Tibial nerve (tissue), 4 donors: Measurements from ENCODE around the gene MRPL9. TPM values are rescaled to one million over a fixed set of nuclear protein-coding genes. Genes with fewer than 3 reads are reported as not detected.

Experiments
- DNase-seq, 2 donors: peaks; one replicate each; pipeline ENCODE4 v3.0.0-alpha.2; 2019; ENCODE audit warnings: low spot score in 2 of 2
- H3K27ac ChIP-seq, 4 donors: fragments of 200-600 bp; sonication (generic) in 3 of 4; one replicate each; pipeline ENCODE4 v1.5.1; 2017 to 2019; ENCODE audit warnings: mild to moderate bottlenecking in 1 of 4
- H3K27me3 ChIP-seq, 2 donors: fragments of 200-600 bp; sonication (generic) in 1 of 2; one replicate each; pipeline versions ENCODE4 v1.5.1 to v1.6.0; 2017 to 2019
- H3K36me3 ChIP-seq, 3 donors: fragments of 200-600 bp; sonication (generic); one replicate each; pipeline ENCODE4 v1.5.1; 2018 to 2019
- H3K4me1 ChIP-seq, 4 donors: fragments of 200-600 bp; sonication (generic) in 3 of 4; one replicate each; pipeline ENCODE4 v1.5.1; 2017 to 2019
- H3K4me3 ChIP-seq, 4 donors: fragments of 200-600 bp; sonication (generic) in 3 of 4; one replicate each; pipeline ENCODE4 v1.5.1; 2017 to 2019; ENCODE audit warnings: mild to moderate bottlenecking in 1 of 4, moderate library complexity in 1 of 4
- H3K9me3 ChIP-seq, 4 donors: fragments of 200-600 bp; sonication (generic) in 3 of 4; one replicate each; pipeline ENCODE4 v1.5.1; 2017 to 2019
- EP300 ChIP-seq, 2 donors: sonication (generic); formaldehyde crosslinking; IDR thresholded peaks; one replicate each; pipeline ENCODE4 v1.6.1; 2017; ENCODE audit warnings: antibody characterized with exemption in 2 of 2, mild to moderate bottlenecking in 1 of 2
- POLR2A ChIP-seq, 2 donors: fragments of 450-650 bp; IDR thresholded peaks; one replicate each; pipeline ENCODE4 v1.6.1; 2017; ENCODE audit warnings: antibody characterized with exemption in 2 of 2, mild to moderate bottlenecking in 2 of 2, moderate library complexity in 2 of 2
- WGBS, 2 donors: methylation state at CpG; one replicate each; pipeline ENCODE4 v1.1.5; 2018; 5-methylcytosine and 5-hydroxymethylcytosine counted together
- total RNA-seq, 4 donors: library from RNA; depleted of rRNA; stranded (reverse); fragments of >200 nt; gene quantifications; one replicate each; pipeline ENCODE4 v1.1.0, GENCODE V29; 2016
- TF ChIP-seq, protein P1 (sequence below), 5 experiments: fragments of 200-600 bp in 3 of 5; fragments of 450-650 bp in 2 of 5; sonication (generic) in 3 of 5; IDR thresholded peaks; one replicate each; pipeline ENCODE4 v1.5.1; 2016 to 2019; ENCODE audit warnings: antibody characterized with exemption in 5 of 5, mild to moderate bottlenecking in 3 of 5, moderate library complexity in 2 of 5

Gene MRPL9
- total RNA-seq, 4 donors from 2014 or later, result 47.1 to 74.1 (median 58.7) TPM

DNA sequence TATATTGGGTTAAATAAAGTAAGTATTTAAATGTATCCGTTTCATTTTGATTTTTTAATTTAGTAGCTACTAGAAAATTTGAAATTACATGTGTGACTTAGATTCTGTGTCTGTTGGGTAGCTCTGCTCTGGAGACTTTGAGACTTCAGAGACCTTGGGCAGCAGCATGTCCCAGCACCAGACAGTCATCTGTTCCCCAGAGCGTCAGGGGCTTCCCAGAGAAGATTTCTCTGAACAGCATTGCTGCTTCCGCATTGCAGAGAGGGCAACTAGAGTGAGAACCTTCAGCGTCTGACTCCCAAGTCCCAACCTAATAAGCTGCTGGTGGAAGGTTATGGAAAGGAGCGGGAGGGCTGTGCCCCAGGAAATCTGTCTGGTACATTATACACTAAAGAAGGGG, 35.3 kb upstream of the MRPL9 start:
- no peak overlapping the region for H3K4me3 ChIP-seq
- no peaks in the 10 kb centered on the region for H3K9me3 ChIP-seq
- peaks cover 0 to 11% (median 0%) of the 10 kb centered on the region in 3 donors for H3K36me3 ChIP-seq
- no peaks in the 10 kb centered on the region for H3K4me1 ChIP-seq
- no peak overlapping the region for H3K27ac ChIP-seq
- no peak for DNase-seq
- TF ChIP-seq, protein P1, sequence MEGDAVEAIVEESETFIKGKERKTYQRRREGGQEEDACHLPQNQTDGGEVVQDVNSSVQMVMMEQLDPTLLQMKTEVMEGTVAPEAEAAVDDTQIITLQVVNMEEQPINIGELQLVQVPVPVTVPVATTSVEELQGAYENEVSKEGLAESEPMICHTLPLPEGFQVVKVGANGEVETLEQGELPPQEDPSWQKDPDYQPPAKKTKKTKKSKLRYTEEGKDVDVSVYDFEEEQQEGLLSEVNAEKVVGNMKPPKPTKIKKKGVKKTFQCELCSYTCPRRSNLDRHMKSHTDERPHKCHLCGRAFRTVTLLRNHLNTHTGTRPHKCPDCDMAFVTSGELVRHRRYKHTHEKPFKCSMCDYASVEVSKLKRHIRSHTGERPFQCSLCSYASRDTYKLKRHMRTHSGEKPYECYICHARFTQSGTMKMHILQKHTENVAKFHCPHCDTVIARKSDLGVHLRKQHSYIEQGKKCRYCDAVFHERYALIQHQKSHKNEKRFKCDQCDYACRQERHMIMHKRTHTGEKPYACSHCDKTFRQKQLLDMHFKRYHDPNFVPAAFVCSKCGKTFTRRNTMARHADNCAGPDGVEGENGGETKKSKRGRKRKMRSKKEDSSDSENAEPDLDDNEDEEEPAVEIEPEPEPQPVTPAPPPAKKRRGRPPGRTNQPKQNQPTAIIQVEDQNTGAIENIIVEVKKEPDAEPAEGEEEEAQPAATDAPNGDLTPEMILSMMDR (IDR thresholded peaks at IDR 0.05), result no peak
- TF ChIP-seq POLR2A (IDR thresholded peaks at IDR 0.05), result no peak
- TF ChIP-seq EP300 (IDR thresholded peaks at IDR 0.05), result no peak
- 85 to 87% methylated on average over 5 of the region's 5 CpGs for WGBS, 2 donors
- peaks cover 0 to 34% of the 10 kb centered on the region in 2 donors for H3K27me3 ChIP-seq

DNA sequence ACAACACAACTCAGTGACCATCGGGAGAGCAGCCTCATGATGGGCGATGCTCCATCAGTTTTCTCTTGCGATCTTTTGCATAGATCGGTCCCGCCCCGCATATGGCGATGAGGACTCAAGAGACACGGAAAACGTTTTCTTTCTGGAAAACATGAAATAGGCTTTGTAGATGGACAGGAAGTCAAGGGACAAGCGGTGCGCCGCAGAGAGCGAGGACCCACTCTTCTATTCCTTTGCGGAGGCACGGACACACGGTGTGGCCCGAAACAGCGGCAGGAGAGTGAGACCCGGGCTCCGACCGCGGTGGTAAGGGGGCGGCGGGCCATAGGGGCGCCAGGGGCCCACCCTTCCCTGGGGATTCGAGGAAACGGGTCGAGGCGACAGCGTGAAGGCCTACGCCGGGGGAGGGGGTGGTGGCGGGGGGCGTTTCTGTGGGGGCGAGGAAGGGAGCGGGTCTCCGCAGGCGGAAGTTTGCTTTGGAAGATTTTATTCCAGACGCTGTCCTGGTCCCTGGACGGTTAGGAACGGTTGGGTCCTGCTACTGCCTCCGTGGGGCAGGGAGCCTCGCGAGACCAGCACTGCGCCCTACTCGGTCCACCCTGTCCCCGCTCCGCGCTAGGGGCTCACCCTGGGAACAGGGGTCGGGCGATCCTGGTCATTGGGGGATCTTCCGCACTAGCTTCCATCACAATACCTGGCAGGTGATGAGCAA, 27.8 kb upstream of the MRPL9 start:
- 0% methylated on average over 46 to 50 of the region's 52 CpGs for WGBS, 2 donors
- peaks cover 0 to 19% (median 0%) of the 10 kb centered on the region in 4 donors for H3K4me1 ChIP-seq
- no peaks in the 10 kb centered on the region for H3K27me3 ChIP-seq
- H3K9me3 ChIP-seq, result no peaks in the 10 kb centered on the region
- no peak for DNase-seq
- TF ChIP-seq EP300 (IDR thresholded peaks at IDR 0.05) (no peak), POLR2A (IDR thresholded peaks at IDR 0.05) (no peak)
- TF ChIP-seq, protein P1 (IDR thresholded peaks at IDR 0.05), result no peak
- peaks cover 0 to 6% (median 0%) of the 10 kb centered on the region in 3 donors for H3K36me3 ChIP-seq
- H3K4me3 ChIP-seq, result peak overlapping the region; percentile 54 to 69 (median 63)
- H3K27ac ChIP-seq, result peak overlapping the region in 3 of 4 donors; percentile 56 to 67 (median 57)

DNA sequence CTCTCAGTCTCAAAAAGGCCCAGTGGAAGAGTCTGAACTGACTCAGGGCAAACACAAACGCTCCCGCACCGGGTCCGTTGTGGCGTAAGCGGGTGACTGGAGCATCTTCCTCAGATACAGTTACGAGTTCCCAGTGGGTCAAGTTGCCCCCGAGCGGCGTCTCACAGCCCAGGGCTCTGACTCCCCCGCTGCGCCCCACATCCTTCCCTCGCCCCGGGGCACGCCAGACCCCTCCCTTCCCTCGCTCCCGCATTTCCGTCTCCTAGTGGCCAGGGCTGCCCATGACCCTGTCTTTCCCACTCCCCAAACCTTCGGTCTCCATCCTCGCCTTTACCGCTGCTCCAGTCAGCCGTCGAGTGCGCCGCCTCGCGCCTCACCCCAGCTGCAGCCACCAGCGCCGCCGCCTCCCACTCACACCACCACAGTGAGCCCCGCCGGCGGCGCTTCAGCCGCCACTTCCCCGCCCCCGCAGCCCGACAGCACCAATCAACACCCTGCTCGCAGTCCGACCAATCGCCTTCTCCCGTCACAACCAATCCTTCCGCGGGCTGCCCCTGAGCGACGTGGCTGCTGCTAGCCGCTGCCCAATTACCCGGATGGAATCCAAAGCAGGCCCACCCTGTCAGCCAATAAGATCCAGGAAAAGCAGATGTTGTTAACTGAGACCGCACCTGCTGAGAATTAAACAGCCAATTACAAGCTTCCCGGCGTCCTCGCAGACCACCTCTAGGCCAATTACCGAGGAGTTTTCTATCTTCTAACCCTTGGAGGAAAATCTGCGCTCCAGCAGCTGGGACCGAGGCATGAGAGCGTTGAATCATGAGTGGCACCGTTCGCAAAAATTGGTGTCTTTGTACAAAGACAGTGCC, 27.0 kb upstream of the MRPL9 start, which contains the start of gene TDRKH:
TDRKH (minus strand) TSS at position 430 of the 869 bp plus-strand sequence. CDS start 7,478 bp downstream, outside the sequence.
- Histone ChIP-seq H3K9me3 (no peaks in the 10 kb centered on the region), H3K4me1 (peaks cover 0 to 19% (median 0%) of the 10 kb centered on the region in 4 donors), H3K27me3 (no peaks in the 10 kb centered on the region), H3K27ac (peak within 1 kb of the TSS in 3 of 4 donors; percentile 56 to 71 (median 57)), H3K36me3 (peaks cover 0 to 6% (median 0%) of the 10 kb centered on the region in 3 donors), H3K4me3 (peak within 1 kb of the TSS; percentile 54 to 69 (median 63))
- peak; percentile 95 to 97 for DNase-seq
- TF ChIP-seq, protein P1 (IDR thresholded peaks at IDR 0.05), result peak in 4 of 5 experiments; percentile 15 to 76 (median 36)
- TF ChIP-seq EP300 (IDR thresholded peaks at IDR 0.05), result peak; percentile 20 to 74
- peak; percentile 10 to 74 for TF ChIP-seq POLR2A (IDR thresholded peaks at IDR 0.05)
- WGBS, 2 donors, result 1% methylated on average over 58 of the region's 58 CpGs

DNA sequence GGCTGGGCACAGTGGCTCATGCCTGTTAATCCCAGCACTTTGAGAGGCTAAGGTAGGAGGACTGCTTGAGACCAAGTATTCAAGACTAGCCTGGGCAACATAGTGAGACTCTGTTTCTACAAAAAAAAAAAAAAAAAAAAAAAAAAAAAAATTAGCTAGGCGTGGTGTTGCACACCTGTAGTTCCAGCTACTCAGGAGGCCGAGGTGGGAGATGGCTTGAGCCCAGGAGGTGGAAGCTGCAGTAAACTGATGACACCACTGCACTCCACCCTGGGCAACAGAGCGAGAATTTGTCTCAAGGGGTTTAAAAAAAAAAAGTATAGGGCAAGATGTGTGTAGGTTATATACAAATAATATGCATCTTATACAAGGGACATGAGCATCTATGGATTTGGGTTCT, 24.4 kb upstream of the MRPL9 start:
- Histone ChIP-seq H3K4me1 (peaks cover 0 to 19% (median 0%) of the 10 kb centered on the region in 4 donors), H3K4me3 (no peak overlapping the region), H3K36me3 (peaks cover 0 to 2% (median 0%) of the 10 kb centered on the region in 3 donors), H3K27me3 (no peaks in the 10 kb centered on the region), H3K27ac (no peak overlapping the region), H3K9me3 (no peaks in the 10 kb centered on the region)
- no peak for TF ChIP-seq EP300 (IDR thresholded peaks at IDR 0.05)
- TF ChIP-seq POLR2A (IDR thresholded peaks at IDR 0.05), result no peak
- TF ChIP-seq, protein P1 (IDR thresholded peaks at IDR 0.05), result no peak
- DNase-seq, result no peak
- 89 to 91% methylated on average over 3 of the region's 3 CpGs for WGBS, 2 donors
